Breast epithelium (tissue), 3 donors: ENCODE data around the gene LZTS2.

Experiments
- CTCF ChIP-seq, 3 donors: fragments of 450-650 bp; IDR thresholded peaks; one replicate each; pipeline ENCODE4 v1.5.1; 2016 to 2017; ENCODE audit warnings: antibody characterized with exemption in 3 of 3, mild to moderate bottlenecking in 3 of 3, moderate library complexity in 3 of 3
- POLR2AphosphoS5 ChIP-seq, 3 donors: sonication (generic); formaldehyde crosslinking; IDR thresholded peaks; one replicate each; pipeline ENCODE4 v1.6.1; 2017; ENCODE audit warnings: antibody characterized with exemption in 3 of 3

GRCh38 chr10:101031128-101031795 is 31.7 kb downstream of the LZTS2 start, which contains the start of the genes PDZD7 and SFXN3:
- TF ChIP-seq CTCF (IDR thresholded peaks at IDR 0.05) (no peak), POLR2AphosphoS5 (IDR thresholded peaks at IDR 0.05) (peak in 2 of 3 donors; percentile 35 to 54)
